ENCODE measurements around the gene CCDC88C. TPM values are rescaled to one million over a fixed set of nuclear protein-coding genes. Genes with fewer than 3 reads are reported as not detected.

CCDC88C gene
- total RNA-seq, 2 donors from 2014 or later: 4.0 to 4.4 TPM

GRCh38 chr14:91377700-91378652 lies 39.6 kb downstream of the CCDC88C start:
- Histone ChIP-seq H3K27me3 (no peaks in the 10 kb centered on the region), H3K36me3 (no peaks in the 10 kb centered on the region), H3K4me3 (no peak overlapping the region), H3K4me1 (peaks cover 0 to 50% of the 10 kb centered on the region in 2 donors), H3K27ac (no peak overlapping the region), H3K9me3 (no peaks in the 10 kb centered on the region)
- no peak for DNase-seq (ENCODE audit: low spot score)
- TF ChIP-seq CTCF (IDR thresholded peaks at IDR 0.05): no peak

GRCh38 chr14:91376547-91377477 lies 40.8 kb downstream of the CCDC88C start:
- H3K4me1 ChIP-seq: peaks cover 0 to 59% of the 10 kb centered on the region in 2 donors
- no peaks in the 10 kb centered on the region for H3K9me3 ChIP-seq
- no peak for TF ChIP-seq CTCF (IDR thresholded peaks at IDR 0.05)
- H3K27ac ChIP-seq: no peak overlapping the region
- no peaks in the 10 kb centered on the region for H3K36me3 ChIP-seq
- no peaks in the 10 kb centered on the region for H3K27me3 ChIP-seq
- H3K4me3 ChIP-seq: no peak overlapping the region
- DNase-seq (ENCODE audit: low spot score): no peak

- no peak overlapping the region for H3K4me3 ChIP-seq
- no peaks in the 10 kb centered on the region for H3K27me3 ChIP-seq
- no peak overlapping the region for H3K27ac ChIP-seq
- TF ChIP-seq CTCF (IDR thresholded peaks at IDR 0.05): no peak
- H3K9me3 ChIP-seq: no peaks in the 10 kb centered on the region
- no peaks in the 10 kb centered on the region for H3K36me3 ChIP-seq
- no peak for DNase-seq (ENCODE audit: low spot score)
- peaks cover 0 to 67% of the 10 kb centered on the region in 2 donors for H3K4me1 ChIP-seq
These were observed 41.7 kb downstream of the CCDC88C start for GRCh38 chr14:91375720-91376452.

- Histone ChIP-seq H3K27ac (no peak overlapping the region), H3K36me3 (no peaks in the 10 kb centered on the region), H3K4me1 (peaks cover 0 to 68% of the 10 kb centered on the region in 2 donors), H3K27me3 (no peaks in the 10 kb centered on the region), H3K4me3 (no peak overlapping the region), H3K9me3 (no peaks in the 10 kb centered on the region)
- TF ChIP-seq CTCF (IDR thresholded peaks at IDR 0.05): no peak
- DNase-seq (ENCODE audit: low spot score): no peak
These were observed 42.5 kb downstream of the CCDC88C start for GRCh38 chr14:91374879-91375702.

Data from right atrium auricular region (tissue), 2 donors.